Upper lobe of left lung (tissue), 6 donors: ENCODE results near the gene GJC1. TPM values are rescaled to one million over a fixed set of nuclear protein-coding genes. Genes with fewer than 3 reads are reported as not detected.

ENCODE experiments used
- ATAC-seq, 2 donors: fragments of 200-7000 bp; cut with Tn5 transposase; one replicate each; pipeline ENCODE4 v1.9.1; 2022; ENCODE audit warnings: mild to moderate bottlenecking in 2 of 2, moderate library complexity in 2 of 2; ENCODE audit not compliant: low FRiP score in 2 of 2
- DNase-seq, 2 donors: peaks; one replicate each; pipeline ENCODE4 v3.0.0-alpha.2; 2019 to 2020
- H3K27ac ChIP-seq, 4 donors: fragments of 200-600 bp; sonication (generic); one replicate each; pipeline ENCODE4 v1.5.1; 2016 to 2019
- H3K27me3 ChIP-seq, 4 donors: fragments of 200-600 bp; sonication (generic); one replicate each; pipeline ENCODE4 v1.5.1; 2017 to 2019
- H3K36me3 ChIP-seq, 4 donors: fragments of 200-600 bp; sonication (generic); one replicate each; pipeline ENCODE4 v1.5.1; 2016 to 2019
- H3K4me1 ChIP-seq, 4 donors: fragments of 200-600 bp; sonication (generic); one replicate each; pipeline ENCODE4 v1.5.1; 2018 to 2019
- H3K4me3 ChIP-seq, 4 donors: fragments of 200-600 bp; sonication (generic); one replicate each; pipeline ENCODE4 v1.5.1; 2017 to 2019; ENCODE audit warnings: mild to moderate bottlenecking in 2 of 4, moderate library complexity in 1 of 4
- H3K9me3 ChIP-seq, 4 donors: fragments of 200-600 bp; sonication (generic); one replicate each; pipeline ENCODE4 v1.5.1; 2018 to 2019
- CTCF ChIP-seq, 6 experiments: fragments of 450-650 bp in 4 of 6; fragments of 200-600 bp in 2 of 6; sonication (generic) in 2 of 6; IDR thresholded peaks; one replicate each; pipeline ENCODE4 v1.5.1; 2016 to 2019; ENCODE audit warnings: antibody characterized with exemption in 6 of 6
- EP300 ChIP-seq, 4 donors: sonication (generic); formaldehyde crosslinking; IDR thresholded peaks; one replicate each; pipeline ENCODE4 v1.5.1; 2017; ENCODE audit warnings: antibody characterized with exemption in 4 of 4, control low read depth in 2 of 4
- POLR2A ChIP-seq, 4 donors: fragments of 450-650 bp; IDR thresholded peaks; one replicate each; pipeline ENCODE4 v1.5.1; 2016 to 2017; ENCODE audit warnings: antibody characterized with exemption in 4 of 4, mild to moderate bottlenecking in 2 of 4
- POLR2AphosphoS5 ChIP-seq, 2 donors: sonication (generic); formaldehyde crosslinking; IDR thresholded peaks; one replicate each; pipeline ENCODE4 v1.5.1; 2017; ENCODE audit warnings: antibody characterized with exemption in 2 of 2
- WGBS, 2 donors: methylation state at CpG; one replicate each; pipeline ENCODE4 v1.1.5; 2017 to 2018; 5-methylcytosine and 5-hydroxymethylcytosine counted together
- total RNA-seq, 6 donors: library from RNA; depleted of rRNA in 4 of 6; stranded (reverse); fragments of >200 nt in 4 of 6; gene quantifications; one replicate each; pipeline versions ENCODE4 v1.1.0 to v1.2.1, GENCODE V29; 2016 to 2021
- donor health status: DM: no; HTN: no; CAD: no; lungs with moderate emphysema.
- donor health status: DM: no; HTN: yes; CAD: no; lungs with severe emphysema.

Gene GJC1
- total RNA-seq, 6 donors from 2014 or later = 4.2 to 14.8 (median 8.6) TPM

- no peaks in the 10 kb centered on the region for H3K27me3 ChIP-seq
Observed at GRCh38 chr17:44751806-44752205, 78.3 kb downstream of the GJC1 start.

GRCh38 chr17:44751331-44751730 is 78.8 kb downstream of the GJC1 start:
- TF ChIP-seq EP300 (IDR thresholded peaks at IDR 0.05) = no peak
- no peak for ATAC-seq
- no peak overlapping the region for H3K4me3 ChIP-seq
- no peaks in the 10 kb centered on the region for H3K27me3 ChIP-seq
- no peaks in the 10 kb centered on the region for H3K4me1 ChIP-seq
- no peaks in the 10 kb centered on the region for H3K9me3 ChIP-seq
- no peak overlapping the region for H3K27ac ChIP-seq
- 82 to 83% methylated on average over 7 of the region's 7 CpGs for WGBS, 2 donors
- no peak for DNase-seq
- peaks cover 0 to 45% (median 3%) of the 10 kb centered on the region in 4 donors for H3K36me3 ChIP-seq

More at GRCh38 chr17:44751806-44752205, 78.3 kb downstream of the GJC1 start:
- Histone ChIP-seq H3K36me3 (peaks cover 0 to 45% (median 3%) of the 10 kb centered on the region in 4 donors), H3K9me3 (no peaks in the 10 kb centered on the region), H3K27ac (no peak overlapping the region), H3K4me1 (no peaks in the 10 kb centered on the region), H3K4me3 (no peak overlapping the region)
- WGBS, 2 donors = 84 to 90% methylated on average over 10 of the region's 10 CpGs
- ATAC-seq = no peak
- DNase-seq = no peak
- TF ChIP-seq POLR2AphosphoS5 (IDR thresholded peaks at IDR 0.05) = no peak
- no peak for TF ChIP-seq EP300 (IDR thresholded peaks at IDR 0.05)
- no peak for TF ChIP-seq CTCF (IDR thresholded peaks at IDR 0.05)
- TF ChIP-seq POLR2A (IDR thresholded peaks at IDR 0.05) = no peak

GRCh38 chr17:44749980-44750318 is 80.1 kb downstream of the GJC1 start:
- Histone ChIP-seq H3K4me3 (no peak overlapping the region), H3K4me1 (no peaks in the 10 kb centered on the region), H3K27ac (no peak overlapping the region), H3K36me3 (peaks cover 0 to 45% (median 3%) of the 10 kb centered on the region in 4 donors), H3K9me3 (no peaks in the 10 kb centered on the region), H3K27me3 (no peaks in the 10 kb centered on the region)
- 67 to 74% methylated on average over 9 of the region's 9 CpGs for WGBS, 2 donors
- no peak for ATAC-seq
- no peak for DNase-seq
- TF ChIP-seq CTCF (IDR thresholded peaks at IDR 0.05) = no peak
- no peak for TF ChIP-seq POLR2AphosphoS5 (IDR thresholded peaks at IDR 0.05)
- no peak for TF ChIP-seq EP300 (IDR thresholded peaks at IDR 0.05)
- TF ChIP-seq POLR2A (IDR thresholded peaks at IDR 0.05) = no peak

- peak in 1 of 2 donors; percentile 69 for DNase-seq
- TF ChIP-seq POLR2A (IDR thresholded peaks at IDR 0.05) (no peak), POLR2AphosphoS5 (IDR thresholded peaks at IDR 0.05) (no peak), EP300 (IDR thresholded peaks at IDR 0.05) (no peak)
- 69 to 83% methylated on average over 7 to 10 of the region's 19 CpGs for WGBS, 2 donors
- Histone ChIP-seq H3K27ac (no peak overlapping the region), H3K36me3 (peaks cover 0 to 45% (median 3%) of the 10 kb centered on the region in 4 donors), H3K4me1 (no peaks in the 10 kb centered on the region), H3K4me3 (no peak overlapping the region), H3K9me3 (no peaks in the 10 kb centered on the region), H3K27me3 (no peaks in the 10 kb centered on the region)
- no peak for ATAC-seq
Observed at GRCh38 chr17:44749076-44749979, 80.8 kb downstream of the GJC1 start.

Other genes with a start within 250 kb of the GJC1 start
- under 1 TPM in 1 of 6 donors, not detected in 5; 0.17 TPM for gene MEIOC, start 173.8 kb downstream of the GJC1 start, total RNA-seq
- gene CCDC43, start 140.5 kb downstream of the GJC1 start, total RNA-seq = 10 to 100 TPM; 11.5 to 26.2 (median 17.0) TPM
- 1 to 10 TPM; 2.0 to 8.4 (median 4.5) TPM for gene DBF4B, start 121.6 kb downstream of the GJC1 start, total RNA-seq
- gene ADAM11, start 71.3 kb downstream of the GJC1 start, total RNA-seq = 1 to 10 TPM in 1 of 6 donors, under 1 TPM in 4, not detected in 1; 0.15 to 1.0 (median 0.20) TPM
- gene HIGD1B, start 17.6 kb upstream of the GJC1 start, total RNA-seq = 10 to 100 TPM in 3 of 6 donors, 1 to 10 TPM in 2, not detected in 1; 1.9 to 33.3 (median 15.9) TPM
- 100 to 1,000 TPM in 1 of 6 donors, 10 to 100 TPM in 5; 66.6 to 146 (median 75.6) TPM for gene EFTUD2, start 69.2 kb upstream of the GJC1 start, total RNA-seq
- gene GFAP, start 85.2 kb upstream of the GJC1 start, total RNA-seq = not detected
- gene KIF18B, start 117.5 kb upstream of the GJC1 start, total RNA-seq = 1 to 10 TPM in 4 of 6 donors, under 1 TPM in 2; 0.49 to 2.9 (median 1.3) TPM
- under 1 TPM in 1 of 6 donors, not detected in 5; 0.44 TPM for gene C1QL1, start 138.0 kb upstream of the GJC1 start, total RNA-seq
- 10 to 100 TPM; 16.0 to 29.3 (median 22.2) TPM for gene DCAKD, start 221.3 kb upstream of the GJC1 start, total RNA-seq
- 100 to 1,000 TPM in 3 of 6 donors, 10 to 100 TPM in 3; 55.1 to 132 (median 92.3) TPM for gene NMT1, start 231.0 kb upstream of the GJC1 start, total RNA-seq